PC-9 (cell line): Measurements from ENCODE around the gene ACAD10. TPM values are rescaled to one million over a fixed set of nuclear protein-coding genes. Genes with fewer than 3 reads are reported as not detected.

Experiments used
- BruUV-seq: library from RNA; stranded (reverse); fragments of 400-500 nt; replicated peaks from 2 replicates; lab custom pipeline; 2021; lab: Mats Ljungman, UMichigan
- CTCF ChIA-PET: fragments of 300-600 bp; sonication (Branson Sonifier 250); formaldehyde crosslinking; loops from one replicate; lab custom pipeline; 2022; ENCODE audit warnings: antibody characterized with exemption; lab: Charles Lee
- POLR2A ChIA-PET: fragments of 300-600 bp; sonication (Branson Sonifier 250); formaldehyde crosslinking; loops from one replicate; lab custom pipeline; 2022; ENCODE audit warnings: antibody characterized with exemption; ENCODE audit not compliant: unreplicated experiment; lab: Charles Lee
- DNase-seq, 2 experiments: peaks; one replicate each; pipeline versions ENCODE4 v3.0.0 to v3.0.0-alpha.2; 2015 to 2022; ENCODE audit warnings: mixed read lengths in 1 of 2
- H2AFZ ChIP-seq: fragments of 200-600 bp; sonication (generic); 2 replicates; pipeline ENCODE4 v1.8.1; 2017; ENCODE audit warnings: antibody characterized with exemption
- H3F3A ChIP-seq: fragments of 200-600 bp; sonication (generic); 2 replicates; pipeline ENCODE4 v1.8.1; 2017; ENCODE audit warnings: antibody characterized with exemption, mild to moderate bottlenecking, low read depth; ENCODE audit not compliant: insufficient read depth
- H3K27ac ChIP-seq: fragments of 200-600 bp; sonication (generic); 2 replicates; pipeline ENCODE4 v1.6.1; 2016; ENCODE audit warnings: mixed run types
- H3K27me3 ChIP-seq: fragments of 200-600 bp; sonication (generic); 2 replicates; pipeline ENCODE4 v1.6.1; 2016; ENCODE audit warnings: low read depth, mixed run types; ENCODE audit not compliant: insufficient read depth
- H3K36me3 ChIP-seq: fragments of 200-600 bp; sonication (generic); 2 replicates; pipeline ENCODE4 v1.6.1; 2016; ENCODE audit warnings: low read depth, mixed run types
- H3K4me1 ChIP-seq: fragments of 200-600 bp; sonication (generic); replicated peaks from 2 replicates; pipeline ENCODE4 v1.6.1; 2016; ENCODE audit warnings: mixed run types; ENCODE audit not compliant: insufficient read depth
- H3K4me2 ChIP-seq: fragments of 200-600 bp; sonication (generic); 2 replicates; pipeline ENCODE4 v1.6.1; 2017; ENCODE audit warnings: mixed run types
- H3K4me3 ChIP-seq: fragments of 200-600 bp; sonication (generic); 2 replicates; pipeline ENCODE4 v1.6.1; 2016; ENCODE audit warnings: mixed run types
- H3K79me2 ChIP-seq: fragments of 200-600 bp; sonication (generic); 2 replicates; pipeline ENCODE4 v1.6.1; 2017; ENCODE audit warnings: low read depth, mixed run types
- H3K9me2 ChIP-seq: fragments of 200-600 bp; sonication (generic); 2 replicates; pipeline ENCODE4 v1.8.1; 2017; ENCODE audit warnings: mild to moderate bottlenecking; ENCODE audit not compliant: insufficient read depth
- H3K9me3 ChIP-seq: fragments of 200-600 bp; sonication (generic); 2 replicates; pipeline ENCODE4 v1.8.1; 2016; ENCODE audit warnings: low read depth; ENCODE audit not compliant: insufficient read depth
- H4K20me1 ChIP-seq: fragments of 200-600 bp; sonication (generic); 2 replicates; pipeline ENCODE4 v1.8.1; 2017; ENCODE audit not compliant: insufficient read depth
- EZH2 ChIP-seq: fragments of 200-600 bp; sonication (generic); IDR thresholded peaks from 2 replicates; pipeline ENCODE4 v1.8.0; 2017; ENCODE audit warnings: antibody characterized with exemption, low read depth
- intact Hi-C: fragments of 100-400 bp; cut with micrococcal nuclease; formaldehyde crosslinking; loops from one replicate; pipeline ENCODE4 v1.10.0; 2022; ENCODE audit not compliant: unreplicated experiment
- total RNA-seq: library from RNA; stranded (reverse); gene quantifications from 2 replicates; pipeline ENCODE4 v1.2.3, GENCODE V29; 2021
- TF ChIP-seq, protein P1 (sequence below): fragments of 200-600 bp; sonication (generic); conservative IDR thresholded peaks from 2 replicates; pipeline ENCODE4 v1.6.1; 2017; ENCODE audit warnings: mixed run types, antibody characterized with exemption, mild to moderate bottlenecking, moderate library complexity

The ACAD10 gene
- total RNA-seq, 1 experiment from 2014 or later, result 30.3 TPM

DNA sequence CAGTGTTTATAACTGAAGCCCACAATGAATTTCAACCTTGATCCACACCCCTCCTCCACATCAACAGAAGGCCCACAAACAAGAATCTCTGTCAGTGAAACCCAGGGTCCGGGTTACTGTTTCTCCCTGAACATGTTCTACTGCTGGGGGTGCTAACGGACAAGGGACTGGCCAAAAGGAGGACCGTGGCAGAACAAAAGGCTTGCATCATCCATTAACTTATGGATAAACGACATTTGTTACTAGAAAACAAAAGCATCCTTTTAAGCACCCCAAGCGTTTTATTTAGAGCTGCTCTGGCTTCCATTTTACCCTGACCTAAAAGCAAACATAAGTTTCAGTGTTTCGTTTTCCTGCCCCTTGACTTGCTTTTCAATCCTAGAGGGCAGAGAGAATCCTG is 32.3 kb upstream of the ACAD10 start:
- CTCF ChIA-PET, result no interaction called here
- H3F3A ChIP-seq, result peaks cover 3% of the 10 kb centered on the region; the same call in 1 of the 2 replicates
- no peak for TF ChIP-seq EZH2
- TF ChIP-seq, protein P1, sequence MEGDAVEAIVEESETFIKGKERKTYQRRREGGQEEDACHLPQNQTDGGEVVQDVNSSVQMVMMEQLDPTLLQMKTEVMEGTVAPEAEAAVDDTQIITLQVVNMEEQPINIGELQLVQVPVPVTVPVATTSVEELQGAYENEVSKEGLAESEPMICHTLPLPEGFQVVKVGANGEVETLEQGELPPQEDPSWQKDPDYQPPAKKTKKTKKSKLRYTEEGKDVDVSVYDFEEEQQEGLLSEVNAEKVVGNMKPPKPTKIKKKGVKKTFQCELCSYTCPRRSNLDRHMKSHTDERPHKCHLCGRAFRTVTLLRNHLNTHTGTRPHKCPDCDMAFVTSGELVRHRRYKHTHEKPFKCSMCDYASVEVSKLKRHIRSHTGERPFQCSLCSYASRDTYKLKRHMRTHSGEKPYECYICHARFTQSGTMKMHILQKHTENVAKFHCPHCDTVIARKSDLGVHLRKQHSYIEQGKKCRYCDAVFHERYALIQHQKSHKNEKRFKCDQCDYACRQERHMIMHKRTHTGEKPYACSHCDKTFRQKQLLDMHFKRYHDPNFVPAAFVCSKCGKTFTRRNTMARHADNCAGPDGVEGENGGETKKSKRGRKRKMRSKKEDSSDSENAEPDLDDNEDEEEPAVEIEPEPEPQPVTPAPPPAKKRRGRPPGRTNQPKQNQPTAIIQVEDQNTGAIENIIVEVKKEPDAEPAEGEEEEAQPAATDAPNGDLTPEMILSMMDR, result no peak
- no peaks in the 10 kb centered on the region for H3K4me1 ChIP-seq
- H3K9me2 ChIP-seq, result no peaks in the 10 kb centered on the region
- peaks cover 35% of the 10 kb centered on the region for H3K36me3 ChIP-seq
- no peaks in the 10 kb centered on the region for H3K9me3 ChIP-seq
- intact Hi-C loops, result no loop called here
- no peaks in the 10 kb centered on the region for H3K79me2 ChIP-seq
- no peak overlapping the region for H2AFZ ChIP-seq
- H3K4me2 ChIP-seq, result no peak overlapping the region
- POLR2A ChIA-PET, result no interaction called here
- no peaks in the 10 kb centered on the region for H3K27me3 ChIP-seq
- H4K20me1 ChIP-seq, result peaks cover under 1% of the 10 kb centered on the region; the same call in 1 of the 2 replicates
- H3K4me3 ChIP-seq, result no peak overlapping the region
- no peak for DNase-seq
- BruUV-seq, result no TSS peak
- H3K27ac ChIP-seq, result no peak overlapping the region

GRCh38 chr12:111655356-111655755 is 30.5 kb upstream of the ACAD10 start:
- CTCF ChIA-PET, result no interaction called here
- H3K36me3 ChIP-seq, result peaks cover 25% of the 10 kb centered on the region
- POLR2A ChIA-PET, result no interaction called here

DNA sequence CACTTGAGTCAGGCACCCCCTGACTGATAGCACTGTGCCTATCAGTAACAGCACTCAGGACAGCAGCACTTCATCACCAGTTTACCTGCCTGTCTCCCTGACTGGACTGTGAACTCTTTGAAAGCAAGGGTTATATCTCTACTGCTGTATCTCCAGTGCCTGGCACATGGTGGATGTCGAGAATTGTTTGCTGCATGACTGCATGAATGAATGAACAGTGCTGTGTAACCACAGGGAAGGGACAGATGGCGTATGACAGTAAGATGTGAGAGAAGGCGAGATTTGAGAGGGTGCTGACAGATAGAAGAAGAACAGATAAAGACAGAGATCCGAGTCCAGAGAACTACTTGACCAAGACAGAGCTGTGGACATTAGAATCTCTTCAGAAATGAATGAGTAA is 29.8 kb upstream of the ACAD10 start:
- peaks cover 3% of the 10 kb centered on the region; the same call in 1 of the 2 replicates for H3F3A ChIP-seq
- POLR2A ChIA-PET, result no interaction called here
- no peaks in the 10 kb centered on the region for H3K79me2 ChIP-seq
- CTCF ChIA-PET, result interaction anchor here (0.6 kb wide), 1 partner anchor 25 kb away, joined by 13 read pairs; no protein-coding TSS in a partner anchor
- TF ChIP-seq EZH2, result no peak
- TF ChIP-seq, protein P1, result no peak
- no peak overlapping the region for H3K4me3 ChIP-seq
- no peak overlapping the region for H3K4me2 ChIP-seq
- peaks cover 24% of the 10 kb centered on the region for H3K36me3 ChIP-seq
- H3K9me2 ChIP-seq, result no peaks in the 10 kb centered on the region
- no peaks in the 10 kb centered on the region for H3K9me3 ChIP-seq
- H3K4me1 ChIP-seq, result no peaks in the 10 kb centered on the region
- no peak overlapping the region for H3K27ac ChIP-seq
- peaks cover 4% of the 10 kb centered on the region; the same call in 1 of the 2 replicates for H4K20me1 ChIP-seq
- H2AFZ ChIP-seq, result no peak overlapping the region
- H3K27me3 ChIP-seq, result no peaks in the 10 kb centered on the region
- BruUV-seq, result no TSS peak
- no peak for DNase-seq
- intact Hi-C loops, result no loop called here

More at GRCh38 chr12:111655356-111655755, 30.5 kb upstream of the ACAD10 start:
- Histone ChIP-seq H2AFZ (no peak overlapping the region), H3K27me3 (no peaks in the 10 kb centered on the region), H3K9me2 (no peaks in the 10 kb centered on the region), H4K20me1 (peaks cover 4% of the 10 kb centered on the region; the same call in 1 of the 2 replicates), H3K79me2 (no peaks in the 10 kb centered on the region), H3K27ac (no peak overlapping the region), H3K9me3 (no peaks in the 10 kb centered on the region), H3F3A (peaks cover 3% of the 10 kb centered on the region; the same call in 1 of the 2 replicates), H3K4me1 (no peaks in the 10 kb centered on the region), H3K4me3 (no peak overlapping the region), H3K4me2 (no peak overlapping the region)
- DNase-seq, result no peak
- intact Hi-C loops, result no loop called here
- TF ChIP-seq EZH2, result no peak
- TF ChIP-seq, protein P1, result no peak
- no TSS peak for BruUV-seq
